ENCODE results near the gene PATL2.
"Not testable (repeated sequence)": the region's sequence is repeated elsewhere in the genome, so short reads cannot be mapped to it uniquely, and the experiment has no call there.

Gene PATL2

GRCh38 chr15:44647036-44647435 lies 64.1 kb downstream of the PATL2 start:
- no peak for DNase-seq (ENCODE audit: low read depth)

- DNase-seq (ENCODE audit: low read depth): no peak
These were observed 64.7 kb downstream of the PATL2 start for GRCh38 chr15:44646460-44646859.

GRCh38 chr15:44641651-44642050 lies 69.5 kb downstream of the PATL2 start:
- DNase-seq (ENCODE audit: low read depth): no peak

- DNase-seq (ENCODE audit: low read depth): no peak
These were observed 74.1 kb downstream of the PATL2 start for GRCh38 chr15:44636976-44637375.

GRCh38 chr15:44633603-44634002 lies 77.5 kb downstream of the PATL2 start:
- no peak for DNase-seq (ENCODE audit: low read depth)

GRCh38 chr15:44625286-44625685 lies 85.8 kb downstream of the PATL2 start:
- DNase-seq (ENCODE audit: low read depth): not testable (repeated sequence)

- DNase-seq (ENCODE audit: low read depth): no peak
These were observed 87.9 kb downstream of the PATL2 start for GRCh38 chr15:44623178-44623577.

- no peak for DNase-seq (ENCODE audit: low read depth)
These were observed 91.0 kb downstream of the PATL2 start for GRCh38 chr15:44620081-44620480.

- no peak for DNase-seq (ENCODE audit: low read depth)
These were observed 94.1 kb downstream of the PATL2 start for GRCh38 chr15:44616974-44617373.

All from stimulated activated CD8-positive, alpha-beta memory T cell treated with anti-CD3 and anti-CD28 coated beads, Interleukin-4, amount 100 ng/mL, for 24 hours (primary cell).